HL-60 (cell line): ENCODE measurements around the gene SELP.

Experiments
- DNase-seq, 2 experiments: peaks; one replicate each; pipeline ENCODE4 v3.0.0-alpha.2; 2010 to 2020; ENCODE audit warnings: low read depth in 1 of 2, low spot score in 1 of 2
- H3K27ac ChIP-seq: fragments of 250-450 bp; sonication (Bioruptor Pico); replicated peaks from 2 replicates; pipeline ENCODE4 v1.5.1; 2020; ENCODE audit warnings: mild to moderate bottlenecking, moderate library complexity
- H3K27me3 ChIP-seq: fragments of 250-450 bp; sonication (Bioruptor Pico); 2 replicates; pipeline ENCODE4 v1.5.1; 2021; ENCODE audit warnings: mild to moderate bottlenecking, moderate library complexity; ENCODE audit not compliant: insufficient read depth, poor library complexity, severe bottlenecking
- H3K4me3 ChIP-seq: replicated peaks from 2 replicates; pipeline ENCODE4 v1.5.1; 2011; ENCODE audit warnings: mild to moderate bottlenecking, control low read depth, low read length; ENCODE audit not compliant: insufficient read depth
- GABPA ChIP-seq: IDR thresholded peaks from 2 replicates; pipeline ENCODE4 v1.6.1; 2012; ENCODE audit warnings: low read depth
- POLR2AphosphoS5 ChIP-seq: IDR thresholded peaks from 2 replicates; pipeline ENCODE4 v1.6.1; 2012; ENCODE audit warnings: low read depth
- SPI1 ChIP-seq: IDR thresholded peaks from 2 replicates; pipeline ENCODE4 v1.6.1; 2012; ENCODE audit warnings: low read depth, mild to moderate bottlenecking, borderline replicate concordance
- TF ChIP-seq, protein P1 (sequence below): IDR thresholded peaks from 2 replicates; pipeline ENCODE4 v1.6.1; 2012; ENCODE audit warnings: low read depth; ENCODE audit not compliant: insufficient replicate concordance
- TF ChIP-seq, protein P2 (sequence below): IDR thresholded peaks from one replicate; pipeline ENCODE4 v1.5.1; 2011; ENCODE audit warnings: low read length, control low read depth, inconsistent platforms; ENCODE audit not compliant: insufficient read depth

Gene SELP

DNA sequence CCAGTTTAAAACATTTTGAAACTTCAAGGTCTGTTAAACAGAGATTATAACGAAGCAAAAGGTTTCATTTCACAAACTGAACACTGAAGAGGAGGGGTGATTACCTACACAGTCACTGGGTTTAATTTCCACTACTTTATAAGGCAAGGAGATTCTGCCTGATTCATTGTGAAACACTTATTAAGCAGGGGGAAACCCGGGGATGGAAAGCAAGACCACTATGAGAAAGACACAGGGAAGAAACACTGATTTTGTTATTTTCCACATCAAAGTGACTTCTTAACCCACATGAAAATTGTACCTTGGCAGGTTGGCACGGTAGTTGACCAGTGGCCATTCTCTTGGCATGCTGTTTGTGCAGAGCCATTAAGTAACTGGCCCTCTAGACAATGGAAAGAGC is 35.5 kb downstream of the SELP start:
- Histone ChIP-seq H3K4me3 (no peak overlapping the region), H3K27me3 (peaks cover 10% of the 10 kb centered on the region), H3K27ac (no peak overlapping the region)
- no peak for TF ChIP-seq GABPA
- DNase-seq, result no peak

DNA sequence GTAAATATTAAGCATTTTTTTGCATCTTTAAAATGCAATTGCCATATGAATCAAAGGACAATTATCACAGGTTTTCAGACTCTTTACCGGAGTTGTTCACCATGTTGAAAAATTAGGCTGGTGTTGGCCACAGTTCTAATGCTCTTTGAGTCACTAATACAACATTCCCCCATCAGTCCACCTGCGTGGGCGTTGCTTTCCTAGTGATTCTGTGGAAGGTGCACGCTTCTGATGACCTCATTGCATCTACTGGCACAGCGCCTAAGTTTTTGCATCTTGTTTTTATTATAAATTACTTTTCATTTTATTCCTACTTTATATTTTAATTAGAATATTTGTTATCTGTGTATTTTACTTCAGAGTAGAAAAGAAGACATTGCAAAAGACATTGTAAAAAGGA is 39.0 kb downstream of the SELP start:
- Histone ChIP-seq H3K27ac (no peak overlapping the region), H3K27me3 (peaks cover 8% of the 10 kb centered on the region), H3K4me3 (no peak overlapping the region)
- no peak for DNase-seq
- TF ChIP-seq, protein P1, sequence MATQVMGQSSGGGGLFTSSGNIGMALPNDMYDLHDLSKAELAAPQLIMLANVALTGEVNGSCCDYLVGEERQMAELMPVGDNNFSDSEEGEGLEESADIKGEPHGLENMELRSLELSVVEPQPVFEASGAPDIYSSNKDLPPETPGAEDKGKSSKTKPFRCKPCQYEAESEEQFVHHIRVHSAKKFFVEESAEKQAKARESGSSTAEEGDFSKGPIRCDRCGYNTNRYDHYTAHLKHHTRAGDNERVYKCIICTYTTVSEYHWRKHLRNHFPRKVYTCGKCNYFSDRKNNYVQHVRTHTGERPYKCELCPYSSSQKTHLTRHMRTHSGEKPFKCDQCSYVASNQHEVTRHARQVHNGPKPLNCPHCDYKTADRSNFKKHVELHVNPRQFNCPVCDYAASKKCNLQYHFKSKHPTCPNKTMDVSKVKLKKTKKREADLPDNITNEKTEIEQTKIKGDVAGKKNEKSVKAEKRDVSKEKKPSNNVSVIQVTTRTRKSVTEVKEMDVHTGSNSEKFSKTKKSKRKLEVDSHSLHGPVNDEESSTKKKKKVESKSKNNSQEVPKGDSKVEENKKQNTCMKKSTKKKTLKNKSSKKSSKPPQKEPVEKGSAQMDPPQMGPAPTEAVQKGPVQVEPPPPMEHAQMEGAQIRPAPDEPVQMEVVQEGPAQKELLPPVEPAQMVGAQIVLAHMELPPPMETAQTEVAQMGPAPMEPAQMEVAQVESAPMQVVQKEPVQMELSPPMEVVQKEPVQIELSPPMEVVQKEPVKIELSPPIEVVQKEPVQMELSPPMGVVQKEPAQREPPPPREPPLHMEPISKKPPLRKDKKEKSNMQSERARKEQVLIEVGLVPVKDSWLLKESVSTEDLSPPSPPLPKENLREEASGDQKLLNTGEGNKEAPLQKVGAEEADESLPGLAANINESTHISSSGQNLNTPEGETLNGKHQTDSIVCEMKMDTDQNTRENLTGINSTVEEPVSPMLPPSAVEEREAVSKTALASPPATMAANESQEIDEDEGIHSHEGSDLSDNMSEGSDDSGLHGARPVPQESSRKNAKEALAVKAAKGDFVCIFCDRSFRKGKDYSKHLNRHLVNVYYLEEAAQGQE, result no peak
- TF ChIP-seq SPI1 (no peak), POLR2AphosphoS5 (no peak), GABPA (no peak)
- TF ChIP-seq, protein P2, sequence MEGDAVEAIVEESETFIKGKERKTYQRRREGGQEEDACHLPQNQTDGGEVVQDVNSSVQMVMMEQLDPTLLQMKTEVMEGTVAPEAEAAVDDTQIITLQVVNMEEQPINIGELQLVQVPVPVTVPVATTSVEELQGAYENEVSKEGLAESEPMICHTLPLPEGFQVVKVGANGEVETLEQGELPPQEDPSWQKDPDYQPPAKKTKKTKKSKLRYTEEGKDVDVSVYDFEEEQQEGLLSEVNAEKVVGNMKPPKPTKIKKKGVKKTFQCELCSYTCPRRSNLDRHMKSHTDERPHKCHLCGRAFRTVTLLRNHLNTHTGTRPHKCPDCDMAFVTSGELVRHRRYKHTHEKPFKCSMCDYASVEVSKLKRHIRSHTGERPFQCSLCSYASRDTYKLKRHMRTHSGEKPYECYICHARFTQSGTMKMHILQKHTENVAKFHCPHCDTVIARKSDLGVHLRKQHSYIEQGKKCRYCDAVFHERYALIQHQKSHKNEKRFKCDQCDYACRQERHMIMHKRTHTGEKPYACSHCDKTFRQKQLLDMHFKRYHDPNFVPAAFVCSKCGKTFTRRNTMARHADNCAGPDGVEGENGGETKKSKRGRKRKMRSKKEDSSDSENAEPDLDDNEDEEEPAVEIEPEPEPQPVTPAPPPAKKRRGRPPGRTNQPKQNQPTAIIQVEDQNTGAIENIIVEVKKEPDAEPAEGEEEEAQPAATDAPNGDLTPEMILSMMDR, result no peak

DNA sequence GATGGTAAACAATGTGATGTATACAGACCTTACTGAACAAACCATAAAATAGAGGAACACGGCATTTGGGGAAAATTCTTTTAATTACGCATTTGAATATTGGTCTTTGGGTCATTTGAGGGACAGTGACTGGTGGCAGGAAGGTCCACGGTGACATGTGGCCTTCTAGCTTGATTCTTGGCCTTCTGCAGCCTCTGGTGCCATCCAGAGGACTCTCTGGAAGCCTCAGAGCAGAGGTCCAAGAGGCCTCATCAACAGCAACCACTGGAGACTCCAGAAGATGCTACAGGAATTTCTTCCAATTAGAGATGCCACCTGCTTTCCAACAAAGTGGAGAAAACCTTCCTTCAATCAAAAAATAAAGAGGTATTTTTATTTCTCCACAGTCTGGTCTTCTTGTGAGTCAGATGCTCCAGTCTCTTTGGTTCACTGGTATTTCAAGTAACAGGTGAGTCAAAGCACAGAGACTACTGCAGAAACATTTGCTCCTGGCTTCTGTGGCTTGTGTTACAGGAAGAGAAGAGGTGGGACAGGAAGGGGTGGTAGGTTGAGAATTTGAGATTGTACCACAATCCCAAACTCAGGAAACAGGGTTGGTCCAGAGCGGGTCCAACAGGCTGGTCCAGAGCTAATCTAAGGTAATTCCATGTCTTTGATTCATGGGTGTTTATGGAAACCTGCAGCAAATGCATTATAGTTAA is 41.0 kb downstream of the SELP start:
- no peak for DNase-seq
- TF ChIP-seq POLR2AphosphoS5, result no peak
- TF ChIP-seq SPI1, result no peak
- TF ChIP-seq, protein P2, result no peak
- TF ChIP-seq, protein P1, result no peak
- TF ChIP-seq GABPA, result no peak
- Histone ChIP-seq H3K27ac (no peak overlapping the region), H3K27me3 (peaks cover 5% of the 10 kb centered on the region), H3K4me3 (no peak overlapping the region)

DNA sequence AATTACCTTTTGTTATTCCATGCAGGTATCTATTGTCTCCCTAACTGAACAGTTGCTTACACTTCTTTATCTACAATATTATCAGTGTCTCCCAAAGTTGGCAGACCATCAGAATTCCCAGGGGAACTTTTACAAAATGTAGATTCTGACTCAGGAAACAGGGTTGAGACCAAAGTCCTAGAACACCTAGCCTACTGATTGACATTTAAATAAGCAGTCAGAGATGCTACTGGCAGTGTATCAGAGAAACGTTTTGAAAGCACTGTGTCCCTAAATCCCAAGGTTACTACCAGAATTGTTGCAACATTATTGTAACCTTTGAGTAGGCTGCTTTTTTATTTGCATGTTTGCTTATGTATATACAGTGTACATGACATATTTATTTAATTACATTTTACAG is 41.8 kb downstream of the SELP start:
- Histone ChIP-seq H3K4me3 (no peak overlapping the region), H3K27me3 (peaks cover 5% of the 10 kb centered on the region), H3K27ac (no peak overlapping the region)
- TF ChIP-seq, protein P1, result no peak
- TF ChIP-seq SPI1, result no peak
- TF ChIP-seq, protein P2, result no peak
- TF ChIP-seq POLR2AphosphoS5, result no peak
- TF ChIP-seq GABPA, result no peak
- DNase-seq, result no peak
